H1 (cell line): ENCODE data around the gene COG4. TPM values are rescaled to one million over a fixed set of nuclear protein-coding genes. Genes with fewer than 3 reads are reported as not detected.

Experiments used
- CTCF ChIA-PET: fragments of 300-600 bp; sonication (Branson Sonifier 250); formaldehyde crosslinking; loops from one replicate; lab custom pipeline; 2021; ENCODE audit not compliant: partially characterized antibody; lab: Charles Lee
- POLR2A ChIA-PET: fragments of 300-600 bp; sonication (Branson Sonifier 250); formaldehyde crosslinking; loops from one replicate; lab custom pipeline; 2021; ENCODE audit warnings: inconsistent platforms; ENCODE audit not compliant: partially characterized antibody; lab: Charles Lee
- DNase-seq, 2 experiments: peaks; one replicate each; pipeline versions ENCODE4 v3.0.0 to v3.0.0-alpha.2; 2010 to 2022; ENCODE audit warnings: low spot score in 2 of 2, low read depth in 1 of 2, mixed read lengths in 1 of 2
- FAIRE-seq: peaks from 2 replicates; lab custom pipeline; 2011; peaks lifted over from hg19 to GRCh38; lab: Jason Lieb, UNC
- H2AFZ ChIP-seq: 2 replicates; pipeline ENCODE4 v1.8.1; 2012; ENCODE audit warnings: low read length, inconsistent platforms
- H2AK5ac ChIP-seq: 2 replicates; pipeline ENCODE4 v1.6.1; 2013; ENCODE audit warnings: low read depth, low read length
- H2BK120ac ChIP-seq: replicated peaks from 2 replicates; pipeline ENCODE3; 2013; ENCODE audit warnings: low read depth, low read length, inconsistent platforms
- H2BK12ac ChIP-seq: 2 replicates; pipeline ENCODE4 v1.6.1; 2013; ENCODE audit warnings: low read depth, low read length
- H2BK15ac ChIP-seq: 2 replicates; pipeline ENCODE4 v1.6.1; 2013; ENCODE audit warnings: low read length
- H2BK20ac ChIP-seq: 2 replicates; pipeline ENCODE4 v1.6.1; 2013; ENCODE audit warnings: low read length
- H2BK5ac ChIP-seq: 2 replicates; pipeline ENCODE4 v1.6.1; 2013; ENCODE audit warnings: low read depth, low read length
- H3K14ac ChIP-seq: 2 replicates; pipeline ENCODE4 v1.6.1; 2013; ENCODE audit warnings: inconsistent platforms; ENCODE audit not compliant: insufficient read length
- H3K18ac ChIP-seq: 2 replicates; pipeline ENCODE4 v1.6.1; 2013; ENCODE audit warnings: low read length; ENCODE audit errors: extremely low read depth
- H3K23ac ChIP-seq: 2 replicates; pipeline ENCODE4 v1.6.1; 2013; ENCODE audit warnings: inconsistent platforms; ENCODE audit not compliant: insufficient read length
- H3K23me2 ChIP-seq: 2 replicates; pipeline ENCODE4 v1.6.1; 2013; ENCODE audit warnings: low read depth, low read length
- H3K27ac ChIP-seq: 2 replicates; pipeline ENCODE4 v1.6.1; 2011; ENCODE audit warnings: low read depth, low read length, inconsistent platforms
- H3K27me3 ChIP-seq, 4 experiments: replicated peaks in 1 of 4; 1 replicate in 1 of 4; 2 replicates in 3 of 4; pipeline versions ENCODE4 v1.6.1 to v1.8.1; 2011 to 2013; ENCODE audit warnings: low read length in 3 of 4, mild to moderate bottlenecking in 3 of 4, inconsistent platforms in 2 of 4, mixed read lengths in 2 of 4, moderate library complexity in 1 of 4; ENCODE audit not compliant: control insufficient read depth in 3 of 4, insufficient read depth in 3 of 4; ENCODE audit errors: extremely low read depth in 1 of 4
- H3K36me3 ChIP-seq, 4 experiments: 2 replicates each; pipeline versions ENCODE4 v1.6.1 to v1.8.1; 2011 to 2013; ENCODE audit warnings: mild to moderate bottlenecking in 4 of 4, low read length in 3 of 4, moderate library complexity in 2 of 4, control low read depth in 1 of 4, inconsistent platforms in 1 of 4; ENCODE audit not compliant: insufficient read depth in 4 of 4, control insufficient read depth in 2 of 4
- H3K4ac ChIP-seq: replicated peaks from 2 replicates; pipeline ENCODE3; 2013; ENCODE audit warnings: low read length, low read depth, mixed read lengths, inconsistent platforms; ENCODE audit not compliant: insufficient read length
- H3K4me1 ChIP-seq, 4 experiments: replicated peaks in 1 of 4; 1 replicate in 1 of 4; 2 replicates in 3 of 4; pipeline versions ENCODE4 v1.6.1 to v1.8.1; 2011 to 2013; ENCODE audit warnings: low read length in 3 of 4, inconsistent platforms in 2 of 4, mixed read lengths in 1 of 4; ENCODE audit not compliant: insufficient read depth in 4 of 4, control insufficient read depth in 3 of 4
- H3K4me2 ChIP-seq, 2 experiments: 2 replicates each; pipeline versions ENCODE4 v1.6.1 to v1.8.1; 2011 to 2013; ENCODE audit warnings: low read depth in 2 of 2, low read length in 2 of 2, control low read depth in 1 of 2, inconsistent platforms in 1 of 2, mild to moderate bottlenecking in 1 of 2; ENCODE audit not compliant: insufficient read depth in 1 of 2
- H3K4me3 ChIP-seq, 4 experiments: fragments of 200-600, 300-600 bp in 1 of 4; sonication (generic), shearing (Covaris generic), sonication (Bioruptor Twin) in 1 of 4; 2 replicates each; pipeline versions ENCODE4 v1.5.1 to v1.8.1; 2011 to 2016; ENCODE audit warnings: low read length in 4 of 4, low read depth in 3 of 4, control low read depth in 2 of 4, inconsistent platforms in 2 of 4, mild to moderate bottlenecking in 2 of 4, mixed read lengths in 1 of 4, moderate library complexity in 1 of 4; ENCODE audit not compliant: insufficient read depth in 2 of 4; ENCODE audit errors: extremely low read depth in 1 of 4
- H3K56ac ChIP-seq: replicated peaks from 2 replicates; pipeline ENCODE3; 2013; ENCODE audit warnings: low read depth, mild to moderate bottlenecking, mixed read lengths, low read length, inconsistent platforms; ENCODE audit not compliant: insufficient read length
- H3K79me1 ChIP-seq: 2 replicates; pipeline ENCODE4 v1.6.1; 2013; ENCODE audit warnings: low read depth, low read length, control low read depth
- H3K79me2 ChIP-seq, 2 experiments: 2 replicates each; pipeline versions ENCODE4 v1.6.1 to v1.8.1; 2012 to 2013; ENCODE audit warnings: low read length in 2 of 2, mild to moderate bottlenecking in 2 of 2, inconsistent platforms in 1 of 2; ENCODE audit not compliant: insufficient read depth in 2 of 2, control insufficient read depth in 1 of 2
- H3K9ac ChIP-seq, 4 experiments: replicated peaks in 1 of 4; 1 replicate in 1 of 4; 2 replicates in 3 of 4; pipeline versions ENCODE4 v1.6.1 to v1.8.1; 2011 to 2013; ENCODE audit warnings: low read depth in 3 of 4, low read length in 3 of 4, control low read depth in 2 of 4, mild to moderate bottlenecking in 2 of 4, moderate library complexity in 2 of 4, inconsistent platforms in 1 of 4; ENCODE audit errors: extremely low read depth in 1 of 4
- H3K9me3 ChIP-seq, 2 experiments: 2 replicates each; pipeline versions ENCODE4 v1.6.1 to v1.8.1; 2012 to 2013; ENCODE audit warnings: mild to moderate bottlenecking in 2 of 2, moderate library complexity in 2 of 2, control low read depth in 1 of 2, inconsistent platforms in 1 of 2, low read depth in 1 of 2, low read length in 1 of 2, mixed read lengths in 1 of 2; ENCODE audit not compliant: insufficient read depth in 2 of 2
- H4K20me1 ChIP-seq, 2 experiments: replicated peaks in 1 of 2; 2 replicates each; pipeline versions ENCODE3 to v1.8.1; 2011 to 2013; ENCODE audit warnings: inconsistent platforms in 2 of 2, low read length in 2 of 2, mild to moderate bottlenecking in 1 of 2; ENCODE audit not compliant: insufficient read depth in 2 of 2, control insufficient read depth in 1 of 2
- H4K5ac ChIP-seq: 2 replicates; pipeline ENCODE4 v1.6.1; 2013; ENCODE audit warnings: low read length, low read depth, mixed read lengths, inconsistent platforms; ENCODE audit not compliant: insufficient read length
- H4K8ac ChIP-seq: 2 replicates; pipeline ENCODE4 v1.8.0; 2013; ENCODE audit warnings: mild to moderate bottlenecking, moderate library complexity, low read length, inconsistent platforms; ENCODE audit not compliant: insufficient read depth; ENCODE audit errors: extremely low read depth
- H4K91ac ChIP-seq: replicated peaks from 2 replicates; pipeline ENCODE3; 2013; ENCODE audit warnings: low read length, mixed read lengths, inconsistent platforms; ENCODE audit not compliant: insufficient read length
- ATF2 ChIP-seq: IDR thresholded peaks from 2 replicates; pipeline ENCODE4 v1.6.1; 2012; ENCODE audit warnings: low read length, inconsistent platforms
- CBX5 ChIP-seq: fragments of 300-800, 300-1000 bp; sonication (generic); IDR thresholded peaks from 2 replicates; pipeline ENCODE4 v1.7.1; 2016; ENCODE audit warnings: antibody characterized with exemption, low read length, low read depth
- CTBP2 ChIP-seq: IDR thresholded peaks from 2 replicates; pipeline ENCODE4 v1.7.0; 2011; ENCODE audit warnings: borderline replicate concordance, mild to moderate bottlenecking, moderate library complexity, mixed read lengths, low read length; ENCODE audit not compliant: insufficient read depth, insufficient read length
- E2F6 ChIP-seq: IDR thresholded peaks from 2 replicates; pipeline ENCODE4 v1.6.1; 2012; ENCODE audit warnings: inconsistent platforms
- SP4 ChIP-seq: IDR thresholded peaks from 2 replicates; pipeline ENCODE4 v1.6.1; 2012; ENCODE audit warnings: low read length, inconsistent platforms
- USF2 ChIP-seq: IDR thresholded peaks from 2 replicates; pipeline ENCODE4 v1.6.1; 2011; ENCODE audit warnings: low read length, improper control_type of control experiment
- WGBS, 2 experiments: shearing (Covaris generic) in 1 of 2; methylation state at CpG; one replicate each; pipeline versions ENCODE4 v1.1.6 to v1.1.7; 2013 to 2015; ENCODE audit warnings: low lambda C conversion rate in 2 of 2, mixed read lengths in 2 of 2, inconsistent platforms in 1 of 2, low coverage in 1 of 2, missing lambda C conversion rate in 1 of 2; ENCODE audit not compliant: insufficient replicate concordance in 2 of 2, insufficient coverage in 1 of 2, insufficient read length in 1 of 2; ENCODE audit errors: extremely low coverage in 1 of 2, missing lambda C conversion rate in 1 of 2; 5-methylcytosine and 5-hydroxymethylcytosine counted together
- polyA plus RNA-seq, 7 experiments: library from polyadenylated mRNA; depleted of rRNA in 3 of 7; stranded (reverse) in 5 of 7; unstranded in 2 of 7; fragments of >200 nt in 5 of 7; fragments of 200-250 nt in 2 of 7; gene quantifications; 1 replicate in 5 of 7; 2 replicates in 1 of 7; 4 replicates in 1 of 7; pipeline versions ENCODE4 v1.2.1 to v1.2.3, GENCODE V29; 2011 to 2013; ENCODE audit warnings: missing spikeins in 2 of 7, mixed read lengths in 2 of 7
- total RNA-seq: library from RNA; stranded (reverse); fragmentation: NEBNext Ultra II Directional; extraction: Animal tissue kit (Norgen Biotek cat#: 25700); gene quantifications from 2 replicates; pipeline ENCODE4 v1.2.1, GENCODE V29; 2021

COG4 gene
- total and polyA plus RNA-seq, 2 of the 8 experiments (the other 6 are each of a cell fraction or from before 2014, with no cell fraction given): 46.1 to 50.2 TPM

DNA sequence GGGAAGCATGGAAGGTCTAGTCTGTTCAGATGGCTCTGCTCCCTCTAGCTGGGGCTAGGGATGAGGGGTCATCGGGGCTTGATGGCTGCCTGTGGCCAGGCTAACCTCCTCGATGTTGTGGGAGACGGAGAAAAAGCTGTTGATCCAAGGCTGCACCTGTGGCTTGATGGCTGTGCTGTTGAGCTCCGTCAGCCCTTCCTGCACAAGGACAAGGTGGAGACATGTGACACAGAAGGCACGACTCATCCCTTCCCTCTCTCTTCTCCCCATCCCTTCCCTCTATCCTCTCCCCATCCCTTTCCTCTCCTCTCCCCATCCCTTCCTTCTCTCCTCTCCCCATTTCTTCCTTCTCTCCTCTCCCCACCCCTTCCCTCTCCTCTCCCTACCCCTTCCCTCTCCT is 40.7 kb downstream of the COG4 start:
- peaks cover 0 to 8% (median under 1%) of the 10 kb centered on the region in 4 experiments; a peak in 2 of 7 replicates for H3K4me1 ChIP-seq
- TF ChIP-seq CBX5 (no peak), SP4 (no peak), E2F6 (no peak), CTBP2 (no peak), USF2 (no peak), ATF2 (no peak)
- peaks cover 3 to 28% (median 10%) of the 10 kb centered on the region in 4 experiments; a peak in 5 of 8 replicates for H3K36me3 ChIP-seq
- H3K27ac ChIP-seq: no peak overlapping the region
- no peak overlapping the region for H3K4me2 ChIP-seq
- no peak overlapping the region for H3K4ac ChIP-seq
- no peak overlapping the region for H3K23ac ChIP-seq
- no peak overlapping the region for H2BK15ac ChIP-seq
- 94 to 100% methylated on average over 1 to 4 of the region's 5 CpGs for WGBS, 2 experiments
- H4K91ac ChIP-seq: no peak overlapping the region
- H3K56ac ChIP-seq: no peak overlapping the region
- no peak for FAIRE-seq
- no peak overlapping the region for H2AK5ac ChIP-seq
- H3K18ac ChIP-seq: no peak overlapping the region
- no peak overlapping the region for H3K9ac ChIP-seq
- peaks cover 0 to 2% of the 10 kb centered on the region in 2 experiments for H4K20me1 ChIP-seq
- no peak overlapping the region for H4K5ac ChIP-seq
- H3K79me1 ChIP-seq: no peaks in the 10 kb centered on the region
- H2BK12ac ChIP-seq: no peak overlapping the region
- H3K23me2 ChIP-seq: peaks cover 2% of the 10 kb centered on the region; the same call in 1 of the 2 replicates
- no peak for DNase-seq
- no peak overlapping the region for H4K8ac ChIP-seq
- ChIA-PET CTCF (interaction anchor here (2.1 to 3.2 kb wide), 2 partner anchors 12 to 88 kb away, joined by 4 to 17 read pairs; no protein-coding TSS in a partner anchor), POLR2A (interaction anchor here (0.7 to 2.1 kb wide), 5 partner anchors 9 to 108 kb away, joined by 3 to 6 read pairs (median 3); no protein-coding TSS in a partner anchor)
- no peak overlapping the region; the same call in 1 of the 2 replicates for H2BK5ac ChIP-seq
- no peak overlapping the region for H2AFZ ChIP-seq
- no peak overlapping the region for H3K4me3 ChIP-seq
- no peaks in the 10 kb centered on the region for H3K27me3 ChIP-seq
- H2BK20ac ChIP-seq: no peak overlapping the region
- H3K9me3 ChIP-seq: no peaks in the 10 kb centered on the region
- H3K14ac ChIP-seq: no peak overlapping the region
- no peaks in the 10 kb centered on the region for H3K79me2 ChIP-seq
- no peak overlapping the region for H2BK120ac ChIP-seq
